ENCODE data around the gene POC1A.

DNA sequence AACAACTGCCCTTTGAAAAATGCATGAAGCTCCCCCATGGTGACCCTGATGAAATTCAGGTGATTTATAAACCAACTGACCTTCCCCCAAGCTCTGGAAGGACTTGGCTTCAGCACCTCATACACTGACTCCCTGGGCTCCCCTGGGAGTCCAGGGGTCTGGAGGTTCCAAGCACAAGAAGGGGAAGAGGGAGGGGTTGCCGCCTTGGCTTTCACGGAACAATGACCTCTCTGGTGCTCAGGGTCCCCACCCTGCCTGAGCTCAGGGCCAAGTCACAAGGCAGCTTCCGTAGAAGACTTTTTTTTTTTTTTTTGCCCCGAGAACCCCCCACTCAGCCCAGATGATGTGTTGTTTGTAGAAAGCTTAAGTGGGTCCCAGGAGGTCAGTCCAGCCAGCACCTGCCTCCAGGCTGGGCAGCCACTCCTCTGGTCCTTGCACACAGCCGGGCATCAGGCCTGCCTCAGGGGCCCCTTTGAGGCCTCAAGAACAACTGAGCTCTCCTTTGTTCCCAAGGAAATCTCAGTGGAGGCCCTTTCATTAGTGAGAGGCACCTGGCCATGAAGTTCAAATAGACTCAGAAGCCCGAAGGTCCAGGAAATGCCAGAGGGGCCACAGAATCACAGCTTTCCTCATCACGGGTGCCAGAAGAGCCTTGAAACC lies 29.7 kb upstream of the POC1A start:
- no peak for TF ChIP-seq EP300 (conservative IDR thresholded peaks at IDR 0.05; ENCODE audit: poor library complexity, severe bottlenecking)
- TF ChIP-seq, protein P1, sequence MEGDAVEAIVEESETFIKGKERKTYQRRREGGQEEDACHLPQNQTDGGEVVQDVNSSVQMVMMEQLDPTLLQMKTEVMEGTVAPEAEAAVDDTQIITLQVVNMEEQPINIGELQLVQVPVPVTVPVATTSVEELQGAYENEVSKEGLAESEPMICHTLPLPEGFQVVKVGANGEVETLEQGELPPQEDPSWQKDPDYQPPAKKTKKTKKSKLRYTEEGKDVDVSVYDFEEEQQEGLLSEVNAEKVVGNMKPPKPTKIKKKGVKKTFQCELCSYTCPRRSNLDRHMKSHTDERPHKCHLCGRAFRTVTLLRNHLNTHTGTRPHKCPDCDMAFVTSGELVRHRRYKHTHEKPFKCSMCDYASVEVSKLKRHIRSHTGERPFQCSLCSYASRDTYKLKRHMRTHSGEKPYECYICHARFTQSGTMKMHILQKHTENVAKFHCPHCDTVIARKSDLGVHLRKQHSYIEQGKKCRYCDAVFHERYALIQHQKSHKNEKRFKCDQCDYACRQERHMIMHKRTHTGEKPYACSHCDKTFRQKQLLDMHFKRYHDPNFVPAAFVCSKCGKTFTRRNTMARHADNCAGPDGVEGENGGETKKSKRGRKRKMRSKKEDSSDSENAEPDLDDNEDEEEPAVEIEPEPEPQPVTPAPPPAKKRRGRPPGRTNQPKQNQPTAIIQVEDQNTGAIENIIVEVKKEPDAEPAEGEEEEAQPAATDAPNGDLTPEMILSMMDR (IDR thresholded peaks at IDR 0.05; ENCODE audit: poor library complexity, severe bottlenecking), result no peak
- TF ChIP-seq TAF1 (IDR thresholded peaks at IDR 0.05; ENCODE audit: low read depth), result no peak
- no peak for TF ChIP-seq EZH2 (IDR thresholded peaks at IDR 0.05; ENCODE audit: borderline replicate concordance, insufficient read depth, low read length, poor library complexity, severe bottlenecking)
- no peak for TF ChIP-seq SMC3 (conservative IDR thresholded peaks at IDR 0.05; ENCODE audit: poor library complexity)
- no peak for TF ChIP-seq RAD21 (conservative IDR thresholded peaks at IDR 0.05)
- no peak for TF ChIP-seq POLR2AphosphoS5 (IDR thresholded peaks at IDR 0.05)

All from neural cell (in vitro differentiated cells).